IPS-18c (cell line): ENCODE results near the gene C19orf18.
A peak's percentile ranks its signal among the peaks of the same experiment; 100 is the strongest.
"Not testable (repeated sequence)": the region's sequence is repeated elsewhere in the genome, so short reads cannot be mapped to it uniquely, and the experiment has no call there.

ENCODE experiments used
- H3K4me3 ChIP-seq: 2 replicates; pipeline ENCODE4 v1.7.0; 2013; ENCODE audit warnings: low read depth, mild to moderate bottlenecking, low read length, moderate library complexity; ENCODE audit not compliant: insufficient read depth
- H3K9me3 ChIP-seq: one replicate; pipeline ENCODE4 v1.6.1; 2013; ENCODE audit warnings: mild to moderate bottlenecking, low read length, moderate library complexity; ENCODE audit not compliant: control insufficient read depth, insufficient read depth

Gene C19orf18

DNA sequence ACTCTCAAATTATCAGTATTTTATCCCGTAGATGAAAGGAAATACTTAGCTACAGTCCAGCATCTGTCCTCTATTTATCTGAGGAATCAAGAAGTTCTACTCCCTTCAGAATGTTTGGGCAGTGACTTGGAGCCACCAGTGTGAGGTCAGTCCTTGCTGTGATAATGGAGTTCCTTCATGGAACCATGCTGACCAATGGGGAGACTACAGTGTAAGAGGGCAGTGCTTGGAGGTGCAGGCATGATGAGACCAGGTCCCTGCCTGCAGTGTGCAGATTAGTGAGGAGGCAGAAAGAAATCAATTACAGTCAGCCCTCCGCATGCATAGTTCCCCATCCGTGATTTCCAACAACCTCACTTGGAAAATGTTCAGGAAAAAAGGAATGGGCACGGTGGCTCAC, at the start of gene C19orf18:
TSS of gene C19orf18 (minus strand) at position 101 of the 400 bp plus-strand sequence. CDS start 102 bp downstream, outside the sequence.
- Histone ChIP-seq H3K9me3 (peaks cover 28% of the 10 kb centered on the region), H3K4me3 (no peak within 1 kb of the TSS; the same call in 1 of the 2 replicates)

DNA sequence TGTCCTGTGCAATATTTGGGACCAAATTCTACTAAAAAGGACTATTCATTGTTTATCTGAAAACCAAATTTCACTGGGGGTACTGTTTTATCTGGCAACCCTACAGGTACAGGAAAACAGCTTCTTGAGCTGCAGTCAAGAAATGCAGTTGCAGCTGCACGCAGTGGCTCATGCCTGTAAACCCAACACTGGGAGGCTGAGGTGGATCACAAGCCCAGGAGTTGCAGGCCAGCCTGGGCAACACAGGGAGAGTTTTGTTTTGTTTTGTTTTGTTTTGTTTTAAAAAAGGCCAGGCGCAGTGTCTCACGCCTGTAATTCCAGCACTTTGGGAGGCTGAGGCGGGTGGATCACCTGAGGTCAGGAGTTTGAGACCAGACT, 47.9 kb upstream of the C19orf18 start:
- Histone ChIP-seq H3K9me3 (peaks cover 7% of the 10 kb centered on the region), H3K4me3 (no peak overlapping the region)

DNA sequence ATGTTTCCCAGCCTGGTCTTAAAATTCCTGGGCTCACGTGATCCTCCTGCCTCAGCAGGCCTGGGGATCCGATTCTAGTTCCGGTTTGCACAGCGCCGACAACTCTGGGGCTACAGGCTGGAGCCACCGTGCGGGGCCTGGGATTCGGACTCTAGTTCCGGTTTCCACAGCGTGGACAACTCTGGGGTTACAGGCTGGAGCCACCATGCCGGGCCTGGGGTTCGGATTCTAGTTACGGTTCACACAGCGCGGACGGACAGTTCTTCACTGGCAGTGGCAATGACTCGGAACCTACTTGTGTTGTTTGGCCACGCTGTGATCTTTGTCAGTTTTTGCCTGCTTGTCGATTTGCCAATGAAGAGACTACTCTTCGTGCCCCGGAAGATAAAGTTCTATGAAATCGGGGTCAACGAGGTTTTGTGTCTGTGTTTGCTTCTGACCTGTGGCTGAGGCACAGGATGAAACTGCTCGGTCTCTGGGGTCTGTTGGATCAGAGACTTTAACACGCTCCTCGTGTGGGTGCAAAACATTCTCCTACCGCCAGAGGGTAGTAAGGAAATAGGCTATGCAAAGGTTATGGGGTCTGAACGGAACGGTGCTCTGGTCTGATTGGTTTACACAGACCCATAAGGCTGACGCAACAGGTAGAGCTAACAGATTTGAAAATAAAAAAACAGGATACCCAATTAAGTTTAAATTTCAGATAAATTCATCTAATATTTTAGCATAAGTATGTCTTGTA, 47.4 kb upstream of the C19orf18 start:
- Histone ChIP-seq H3K9me3 (peaks cover 7% of the 10 kb centered on the region), H3K4me3 (no peak overlapping the region)

DNA sequence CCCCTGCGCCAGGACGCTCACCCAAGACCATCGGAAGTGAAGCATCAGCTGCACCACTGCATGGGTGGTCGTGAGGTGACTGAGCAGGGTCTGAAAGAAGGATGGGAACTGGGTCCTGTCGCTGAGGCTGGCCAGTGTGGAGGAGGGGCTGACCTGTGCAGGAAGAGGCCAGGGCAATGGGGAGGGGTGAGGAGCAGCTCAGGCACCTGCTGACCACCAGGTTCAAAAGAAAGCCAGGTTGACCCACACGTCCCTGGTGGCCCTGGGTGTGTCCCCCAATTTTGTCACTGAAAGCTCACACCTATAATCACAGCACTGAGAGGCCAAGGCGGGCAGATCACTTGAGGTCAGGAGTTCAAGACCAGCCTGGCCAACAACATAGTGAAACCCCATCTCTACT, 45.8 kb upstream of the C19orf18 start:
- peaks cover 7% of the 10 kb centered on the region for H3K9me3 ChIP-seq

DNA sequence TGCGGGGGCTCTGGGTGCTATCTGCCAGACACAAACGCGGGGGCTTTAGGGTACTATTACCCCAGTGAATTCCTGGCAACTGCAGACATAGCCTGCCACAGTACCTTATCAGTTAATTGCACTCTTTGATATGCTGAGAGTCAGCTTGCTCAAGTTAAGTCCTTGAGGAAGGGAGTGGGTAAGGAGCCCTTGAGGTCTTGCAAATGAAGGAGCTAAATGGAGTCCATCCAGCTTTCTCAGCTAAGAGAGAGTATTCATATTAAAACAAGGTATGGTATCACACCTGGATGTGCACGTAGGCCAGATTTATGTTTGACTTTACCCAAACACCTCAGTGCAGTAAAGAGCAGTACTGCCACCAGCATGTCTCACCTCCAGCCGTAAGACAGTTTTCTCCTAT, 39.8 kb upstream of the C19orf18 start:
- Histone ChIP-seq H3K4me3 (no peak overlapping the region), H3K9me3 (peaks cover 6% of the 10 kb centered on the region)

More for the DNA sequence above, 45.8 kb upstream of the C19orf18 start:
- no peak overlapping the region for H3K4me3 ChIP-seq

DNA sequence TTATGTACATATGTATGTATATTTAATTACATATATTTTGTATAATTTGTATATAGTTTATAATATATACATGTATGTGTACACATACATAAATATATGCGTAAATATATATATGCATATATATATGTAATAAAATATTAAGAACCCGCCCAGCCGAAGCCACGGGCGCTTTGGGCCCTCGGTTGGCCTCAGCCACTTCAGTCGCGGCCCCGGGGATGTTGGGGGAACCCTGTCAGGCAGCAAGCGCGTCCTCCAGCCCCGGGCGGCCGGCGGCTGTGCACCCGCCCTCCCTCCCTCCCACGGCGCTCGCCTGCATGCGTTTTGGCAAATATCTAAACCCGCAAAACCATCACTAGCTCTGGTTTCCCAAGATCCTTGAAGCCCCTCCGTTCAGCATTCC, 36.2 kb upstream of the C19orf18 start:
- peaks cover 6% of the 10 kb centered on the region for H3K9me3 ChIP-seq
- H3K4me3 ChIP-seq: no peak overlapping the region

DNA sequence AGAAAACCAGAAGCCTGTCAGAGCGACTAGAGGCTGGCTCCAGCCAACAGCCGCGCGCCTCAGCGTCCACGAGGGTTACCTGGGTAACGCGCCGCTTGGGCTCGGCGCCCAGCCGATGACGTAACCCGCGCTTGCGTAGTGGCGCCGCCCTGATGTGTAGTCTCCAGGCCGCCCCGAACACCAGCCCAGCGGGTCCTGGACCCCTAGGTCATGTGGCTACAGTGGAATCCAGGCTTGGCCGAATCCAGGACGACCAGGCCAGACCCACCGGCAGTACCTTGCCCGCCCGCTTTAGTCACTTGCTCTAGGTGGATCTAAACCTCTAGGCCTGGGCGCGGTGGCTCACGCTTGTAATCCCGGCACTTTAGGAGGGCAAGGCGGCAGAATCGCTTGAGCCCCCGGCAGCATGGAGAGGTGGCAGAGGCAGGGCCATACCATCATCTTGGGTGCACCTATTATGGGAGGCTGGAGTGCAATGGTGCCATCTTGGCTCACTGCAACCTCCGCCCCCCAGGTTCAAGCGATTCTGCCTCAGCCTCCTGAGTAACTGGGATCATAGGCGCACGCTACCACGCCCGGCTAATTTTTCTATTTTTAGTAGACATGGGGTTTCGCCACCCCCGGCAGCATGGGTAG, 35.5 kb upstream of the C19orf18 start:
- peak overlapping the region; percentile 36; the same call in 1 of the 2 replicates for H3K4me3 ChIP-seq

DNA sequence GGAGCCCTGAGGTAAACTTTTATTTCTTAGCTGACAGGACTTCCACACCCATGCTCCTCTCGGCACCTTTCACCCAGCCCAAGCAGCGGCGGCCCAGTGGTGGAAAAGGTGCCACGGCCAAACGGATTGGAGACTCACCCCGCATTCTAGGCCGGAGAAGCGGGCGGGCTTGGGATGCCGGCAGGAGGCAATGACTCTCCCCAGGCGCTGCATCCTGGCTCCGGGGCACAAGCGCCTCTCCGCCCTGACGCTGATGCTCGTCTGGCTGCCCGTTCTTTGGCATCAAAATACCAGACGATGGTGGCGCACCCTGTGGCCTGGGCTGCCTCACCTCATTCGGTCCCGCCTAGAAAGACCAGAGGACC, 34.9 kb upstream of the C19orf18 start:
- Histone ChIP-seq H3K4me3 (peak overlapping the region; percentile 36; the same call in 1 of the 2 replicates), H3K9me3 (peaks cover 13% of the 10 kb centered on the region)

More for the DNA sequence above, 35.5 kb upstream of the C19orf18 start:
- peaks cover 10% of the 10 kb centered on the region for H3K9me3 ChIP-seq

DNA sequence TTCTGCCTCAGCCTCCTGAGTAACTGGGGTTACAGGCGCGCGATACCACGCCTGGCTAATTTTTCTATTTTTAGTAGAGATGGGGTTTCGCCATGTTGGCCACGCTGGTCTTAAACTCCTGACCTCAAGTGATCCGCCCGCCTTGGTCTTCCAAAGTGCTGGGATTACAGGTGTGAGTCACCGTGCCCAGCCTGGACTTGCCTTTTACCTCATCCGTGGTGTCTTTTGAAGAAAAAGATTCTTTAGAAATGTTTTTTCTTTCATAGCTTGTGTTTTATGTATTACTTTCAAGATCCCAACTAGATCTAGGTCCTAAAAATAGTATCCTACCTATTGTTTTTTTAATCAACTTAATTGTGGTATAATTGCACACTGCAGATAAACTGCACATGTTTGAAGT, 34.5 kb upstream of the C19orf18 start:
- H3K9me3 ChIP-seq: peaks cover 13% of the 10 kb centered on the region
- not testable (repeated sequence) for H3K4me3 ChIP-seq

DNA sequence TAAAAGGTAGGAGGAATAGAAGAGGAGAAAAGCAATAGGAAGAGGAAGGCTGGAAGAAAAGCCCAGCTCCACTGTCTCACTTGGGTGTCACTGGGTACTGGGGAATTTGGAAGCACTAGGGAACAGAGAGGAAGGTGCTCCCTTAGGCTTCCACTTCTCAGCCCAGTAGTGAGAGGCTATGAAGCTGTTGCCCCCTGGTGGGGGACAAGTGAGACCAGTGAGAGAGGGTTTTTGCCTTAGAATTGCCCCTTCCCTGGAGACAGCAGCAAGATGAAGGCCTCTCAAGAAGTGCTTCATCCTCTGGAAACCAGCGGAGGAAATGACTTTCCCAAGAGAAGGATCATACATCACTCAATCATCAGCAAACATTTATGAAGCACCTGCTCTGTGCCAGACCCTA, 33.0 kb upstream of the C19orf18 start:
- peaks cover 11% of the 10 kb centered on the region for H3K9me3 ChIP-seq
- no peak overlapping the region for H3K4me3 ChIP-seq

DNA sequence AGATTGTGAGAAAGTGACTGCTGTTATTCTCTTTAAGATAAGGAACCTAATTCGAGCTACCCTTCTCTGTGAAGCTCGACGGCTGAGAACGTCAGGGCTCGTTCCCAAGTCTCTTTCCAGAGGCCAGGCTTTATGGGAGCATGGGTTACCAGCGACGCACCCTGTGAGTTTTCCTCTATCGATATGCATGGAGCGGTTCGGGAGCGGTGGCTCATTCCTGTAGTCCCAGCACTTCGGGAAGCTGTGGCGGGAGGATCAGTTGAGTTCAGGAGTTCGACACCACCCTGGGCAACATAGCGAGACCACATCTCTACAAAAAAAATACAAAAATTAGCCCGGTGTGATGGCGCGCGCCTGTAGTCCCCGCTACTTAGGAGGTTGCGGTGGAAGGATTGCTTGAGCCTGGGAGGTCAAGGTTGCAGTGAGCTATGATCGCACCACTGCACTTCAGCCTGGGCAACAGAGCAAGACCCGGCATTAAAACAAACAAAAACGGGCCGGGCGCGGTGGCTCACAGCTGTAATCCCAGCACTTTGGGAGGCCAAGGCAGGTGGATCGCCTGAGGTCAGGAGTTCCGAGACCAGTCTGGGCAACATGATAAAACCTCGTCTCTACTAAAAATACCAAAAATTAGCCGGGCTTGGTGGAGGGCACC, 29.0 kb upstream of the C19orf18 start:
- peak overlapping the region; percentile 97 for H3K4me3 ChIP-seq
- H3K9me3 ChIP-seq: peaks cover 10% of the 10 kb centered on the region

DNA sequence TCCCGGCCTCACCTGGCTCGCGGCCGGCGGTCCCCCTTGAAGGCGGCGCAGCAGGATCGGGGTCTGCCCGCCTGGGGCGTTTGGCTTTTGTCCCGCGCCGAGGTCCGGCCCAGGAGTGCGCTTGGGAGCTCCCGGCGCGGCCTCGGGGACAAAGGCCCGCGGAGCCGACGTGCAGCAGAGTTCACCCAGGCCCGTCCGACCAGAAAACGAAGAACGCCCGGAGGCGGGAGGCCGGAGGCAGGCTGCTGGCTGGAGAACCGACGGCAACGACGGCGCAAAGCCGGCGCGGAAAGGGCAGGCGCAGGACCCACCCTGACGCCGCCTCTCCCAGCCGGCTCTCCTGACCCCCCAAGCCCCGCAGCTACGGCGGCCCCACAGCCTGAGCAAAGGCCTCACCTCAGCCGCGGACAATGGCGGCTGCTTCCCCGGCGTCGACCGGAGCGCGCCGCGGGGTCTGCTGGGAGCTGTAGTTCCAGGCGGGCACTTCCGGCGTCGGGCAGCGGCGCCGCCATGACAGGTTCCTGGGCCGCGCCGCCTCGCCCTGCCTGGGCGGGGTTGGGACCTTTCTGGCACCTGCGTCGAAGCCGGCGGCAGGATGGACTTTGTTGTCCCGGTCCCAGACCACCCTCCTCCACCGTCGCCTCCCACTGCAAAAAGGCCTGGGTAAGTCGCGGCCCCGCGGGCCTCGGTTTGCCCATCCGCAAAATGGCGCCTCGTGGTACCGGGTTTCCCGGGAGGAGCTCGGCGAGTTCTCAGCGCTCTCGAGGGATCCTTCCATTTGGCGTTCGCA, 28.2 kb upstream of the C19orf18 start, which contains the start of gene ZNF606:
TSS of gene ZNF606 (minus strand) at position 437 of the 790 bp plus-strand sequence. CDS start 1,501 bp downstream, outside the sequence.
- H3K4me3 ChIP-seq: peak within 1 kb of the TSS; percentile 97
- H3K9me3 ChIP-seq: peaks cover 10% of the 10 kb centered on the region

DNA sequence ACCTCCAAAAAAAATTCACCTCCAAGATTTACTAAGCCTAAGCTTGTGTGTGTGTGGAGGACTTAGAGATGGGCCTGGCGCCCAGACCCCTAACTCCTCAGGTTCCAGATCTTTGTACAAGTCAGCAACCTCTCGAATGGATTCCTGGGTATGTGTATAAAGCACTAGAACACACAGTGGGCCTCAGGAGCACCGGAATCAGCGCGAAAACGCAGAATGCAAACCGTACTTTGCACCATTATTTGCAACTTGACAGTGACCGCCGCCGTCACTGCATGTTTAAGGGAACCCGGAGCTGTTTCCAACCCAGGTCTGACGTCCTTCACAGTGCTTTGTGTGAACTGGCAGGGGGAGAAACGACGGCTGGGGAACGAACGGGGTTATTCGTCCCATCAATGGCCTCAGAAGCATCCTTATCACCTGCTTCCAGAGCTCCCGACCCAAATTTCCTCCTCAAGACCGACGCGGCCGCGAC, 27.6 kb upstream of the C19orf18 start:
- Histone ChIP-seq H3K4me3 (peak overlapping the region; percentile 97), H3K9me3 (peaks cover 10% of the 10 kb centered on the region)

DNA sequence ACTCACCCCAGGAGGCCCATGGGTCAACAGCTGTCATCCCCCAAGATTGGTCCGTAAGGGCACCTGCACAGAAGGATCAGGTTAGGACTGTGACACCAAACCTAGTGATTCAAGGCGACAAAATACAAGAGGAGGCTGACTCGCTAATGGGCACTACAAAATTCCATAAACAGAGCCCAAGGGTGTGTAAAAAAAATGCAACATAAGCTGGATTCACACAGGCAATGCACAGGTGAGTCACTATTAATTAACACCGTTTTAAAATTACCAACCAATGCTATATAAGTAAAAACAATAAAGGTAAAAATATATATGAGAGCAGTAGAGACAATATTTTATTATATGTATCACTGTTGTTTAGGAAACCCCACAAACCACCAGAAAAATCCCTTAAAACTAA, 26.3 kb upstream of the C19orf18 start:
- H3K9me3 ChIP-seq: peaks cover 10% of the 10 kb centered on the region
- peak overlapping the region; percentile 9; the same call in 1 of the 2 replicates for H3K4me3 ChIP-seq

DNA sequence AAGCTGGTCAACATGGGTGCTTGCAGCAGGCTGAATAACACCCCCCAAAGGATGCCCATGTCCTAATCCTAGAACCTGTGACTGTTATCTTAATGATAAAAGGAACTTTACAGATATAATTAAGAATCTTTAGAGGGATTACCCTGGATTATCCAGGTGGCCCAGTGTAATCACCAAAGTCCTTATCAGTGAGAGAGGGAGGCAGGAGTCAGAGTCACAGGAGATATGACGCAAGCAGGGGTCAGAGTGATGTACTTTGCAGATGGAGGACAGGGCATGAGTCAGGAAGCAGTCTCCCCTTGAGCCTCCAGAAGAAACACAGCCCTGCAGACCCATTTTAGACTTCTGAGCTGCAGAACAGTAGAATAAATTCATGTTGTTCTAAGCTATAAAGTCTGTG, 18.5 kb upstream of the C19orf18 start:
- no peak overlapping the region for H3K4me3 ChIP-seq
- H3K9me3 ChIP-seq: peaks cover 18% of the 10 kb centered on the region

DNA sequence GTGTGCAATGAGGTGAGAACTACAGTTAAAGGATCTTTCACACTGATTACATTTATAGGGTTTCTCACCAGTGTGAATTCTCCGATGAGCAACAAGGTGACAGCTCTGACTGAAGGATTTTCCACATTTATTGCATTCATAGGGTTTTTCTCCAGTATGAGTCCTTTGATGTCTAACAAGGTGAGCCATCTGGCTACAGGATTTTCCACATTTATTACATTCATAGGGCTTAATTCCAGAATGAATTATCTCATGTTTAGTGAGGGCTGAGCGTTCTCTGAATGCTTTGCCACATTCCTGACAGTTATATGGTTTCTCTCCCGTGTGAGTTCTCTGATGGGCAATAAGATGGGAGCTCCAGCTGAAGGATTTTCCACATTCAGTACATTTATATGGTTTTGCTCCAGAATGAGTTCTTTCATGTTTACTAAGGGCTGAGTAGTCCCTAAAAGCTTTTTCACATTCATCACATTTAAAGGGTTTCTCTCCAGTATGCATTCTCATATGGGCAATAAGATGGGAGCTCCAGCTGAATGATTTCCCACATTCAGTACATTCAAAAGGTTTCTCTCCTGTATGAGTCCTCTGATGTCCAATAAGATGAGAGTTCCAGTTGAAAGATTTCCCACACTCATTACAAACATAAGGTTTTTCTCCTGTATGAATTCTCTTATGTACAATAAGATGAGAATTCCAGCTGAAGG, 4.4 kb upstream of the C19orf18 start:
- H3K4me3 ChIP-seq: no peak overlapping the region; the same call in 1 of the 2 replicates
- peaks cover 37% of the 10 kb centered on the region for H3K9me3 ChIP-seq
